ENCODE measurements around the gene ST3GAL3.

The ST3GAL3 gene, protein sequence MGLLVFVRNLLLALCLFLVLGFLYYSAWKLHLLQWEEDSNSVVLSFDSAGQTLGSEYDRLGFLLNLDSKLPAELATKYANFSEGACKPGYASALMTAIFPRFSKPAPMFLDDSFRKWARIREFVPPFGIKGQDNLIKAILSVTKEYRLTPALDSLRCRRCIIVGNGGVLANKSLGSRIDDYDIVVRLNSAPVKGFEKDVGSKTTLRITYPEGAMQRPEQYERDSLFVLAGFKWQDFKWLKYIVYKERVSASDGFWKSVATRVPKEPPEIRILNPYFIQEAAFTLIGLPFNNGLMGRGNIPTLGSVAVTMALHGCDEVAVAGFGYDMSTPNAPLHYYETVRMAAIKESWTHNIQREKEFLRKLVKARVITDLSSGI

DNA sequence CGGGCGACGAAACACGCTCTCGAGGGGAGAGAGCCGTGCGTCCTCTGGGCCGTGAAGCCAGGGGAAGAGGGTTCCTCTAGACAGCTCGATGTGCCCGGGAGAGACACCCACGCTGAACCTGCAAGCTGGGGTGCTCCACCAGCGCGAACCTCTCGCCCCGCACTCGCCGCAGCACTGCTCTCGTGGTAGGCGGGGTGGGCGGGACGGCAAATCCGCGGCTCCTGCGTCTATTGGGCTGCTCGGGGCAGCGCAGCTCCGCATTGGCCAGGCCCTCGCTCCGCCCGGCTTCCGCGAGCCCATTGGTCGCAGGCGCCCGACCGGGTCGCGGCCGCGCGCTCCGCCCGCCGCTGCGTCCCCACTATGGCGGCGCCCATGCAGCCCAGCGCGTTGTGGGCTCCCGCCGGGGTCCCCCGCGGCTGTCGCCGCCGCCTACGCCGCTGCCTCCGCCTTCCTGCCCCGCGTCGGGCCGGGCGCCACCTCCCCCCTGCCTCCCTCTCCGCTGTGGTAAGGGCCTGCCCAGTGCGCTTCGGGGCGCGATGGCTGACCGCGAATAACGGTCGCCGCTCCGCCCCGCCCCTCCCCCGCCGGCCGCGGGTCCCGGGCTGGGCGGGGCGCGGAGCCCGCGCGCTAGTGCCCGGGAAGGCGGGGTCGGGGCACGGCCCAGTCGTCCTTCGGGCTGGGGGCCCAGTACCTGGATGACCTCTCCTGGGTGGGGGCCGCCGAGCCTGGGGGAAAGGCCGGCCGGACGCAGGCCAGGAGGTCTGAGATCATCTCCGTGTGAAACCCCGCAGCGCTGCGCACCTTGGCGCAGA, at the start of gene ST3GAL3:
TSS of gene ST3GAL3 (plus strand) at position 347 of the 812 bp plus-strand sequence. CDS start 28,727 bp downstream, outside the sequence.
- DNase-seq (ENCODE audit: low read depth in 2 of 2): peak; percentile 90

GRCh38 chr1:43659212-43660166, 47.8 kb upstream of the ST3GAL3 start:
- DNase-seq (ENCODE audit: low read depth in 2 of 2): no peak

- no peak for DNase-seq (ENCODE audit: low read depth in 2 of 2)
Measured at GRCh38 chr1:43660355-43660754, 47.0 kb upstream of the ST3GAL3 start.

DNA sequence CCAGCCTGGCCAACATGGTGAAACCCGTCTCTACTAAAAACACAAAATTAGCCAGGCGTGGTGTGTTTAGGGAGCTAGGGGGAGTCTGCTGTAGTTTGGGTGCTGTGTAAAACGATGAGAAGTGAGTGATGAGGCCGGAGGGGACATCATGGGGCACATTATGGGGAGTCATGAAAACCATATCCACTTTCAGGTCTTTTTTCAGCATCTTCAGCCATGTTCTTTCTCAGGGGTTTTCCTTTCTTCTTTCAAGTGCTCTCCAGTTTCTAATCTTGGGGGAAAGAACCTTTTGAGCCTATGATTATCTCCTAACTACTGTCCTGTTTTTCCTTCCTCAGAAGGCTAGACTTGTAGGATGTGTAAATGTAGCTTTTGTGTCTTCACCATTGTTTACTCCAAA, 43.0 kb upstream of the ST3GAL3 start:
- DNase-seq (ENCODE audit: low read depth in 2 of 2): no peak

GRCh38 chr1:43666608-43667007, 40.7 kb upstream of the ST3GAL3 start:
- DNase-seq (ENCODE audit: low read depth in 2 of 2): no peak

GRCh38 chr1:43668956-43669355, 38.4 kb upstream of the ST3GAL3 start:
- DNase-seq (ENCODE audit: low read depth in 2 of 2): no peak

- DNase-seq (ENCODE audit: low read depth in 2 of 2): no peak
Measured at GRCh38 chr1:43669878-43670277, 37.5 kb upstream of the ST3GAL3 start.

GRCh38 chr1:43671193-43671592, 36.1 kb upstream of the ST3GAL3 start:
- no peak for DNase-seq (ENCODE audit: low read depth in 2 of 2)

GRCh38 chr1:43671626-43672330, 35.6 kb upstream of the ST3GAL3 start:
- DNase-seq (ENCODE audit: low read depth in 2 of 2): no peak

- no peak for DNase-seq (ENCODE audit: low read depth in 2 of 2)
Measured at GRCh38 chr1:43673261-43673660, 34.1 kb upstream of the ST3GAL3 start.

- DNase-seq (ENCODE audit: low read depth in 2 of 2): no peak
Measured at GRCh38 chr1:43678940-43679339, 28.4 kb upstream of the ST3GAL3 start.

DNA sequence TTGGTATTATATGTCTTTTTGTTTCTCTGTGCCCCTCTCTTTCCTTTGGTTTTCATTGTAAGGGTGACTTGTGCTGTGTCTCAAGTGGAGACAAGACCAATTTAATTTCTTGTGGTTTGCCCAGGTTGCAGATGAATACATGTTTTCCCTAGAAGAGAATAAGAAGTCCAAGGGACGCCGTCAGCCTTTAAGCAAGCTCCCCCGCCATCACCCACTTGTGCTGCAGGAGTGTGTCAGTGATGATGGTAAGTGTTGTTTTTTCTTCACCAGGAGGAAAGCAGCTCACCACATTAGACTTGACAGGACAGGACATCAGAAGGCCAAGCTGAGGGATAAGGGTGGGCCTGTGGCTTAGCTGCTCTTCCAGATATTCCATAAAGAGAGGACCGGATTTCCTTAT, 23.8 kb upstream of the ST3GAL3 start:
- no peak for DNase-seq (ENCODE audit: low read depth in 2 of 2)

- DNase-seq (ENCODE audit: low read depth in 2 of 2): no peak
Measured at GRCh38 chr1:43686801-43687200, 20.5 kb upstream of the ST3GAL3 start.

- DNase-seq (ENCODE audit: low read depth in 2 of 2): no peak
Measured at GRCh38 chr1:43687301-43688108, 19.8 kb upstream of the ST3GAL3 start.

DNA sequence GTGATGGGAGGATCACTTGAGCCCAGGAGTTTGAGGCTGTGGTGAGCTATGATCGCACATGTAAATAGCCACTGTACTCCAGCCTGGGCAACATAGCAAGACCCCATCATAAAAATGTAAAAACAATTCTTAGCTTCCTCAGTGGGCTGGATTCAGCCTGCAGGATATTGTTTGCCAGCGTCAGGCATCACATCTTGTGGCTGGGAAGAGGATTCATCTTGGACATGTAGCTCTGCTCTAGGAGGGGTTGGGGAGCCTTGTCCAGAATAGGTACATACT, 19.3 kb upstream of the ST3GAL3 start:
- DNase-seq (ENCODE audit: low read depth in 2 of 2): no peak

- DNase-seq (ENCODE audit: low read depth in 2 of 2): no peak
Measured at GRCh38 chr1:43688594-43689000, 18.7 kb upstream of the ST3GAL3 start.

- DNase-seq (ENCODE audit: low read depth in 2 of 2): no peak
Measured at GRCh38 chr1:43689289-43689688, 18.0 kb upstream of the ST3GAL3 start.

GRCh38 chr1:43691871-43692815, 15.2 kb upstream of the ST3GAL3 start:
- no peak for DNase-seq (ENCODE audit: low read depth in 2 of 2)

DNA sequence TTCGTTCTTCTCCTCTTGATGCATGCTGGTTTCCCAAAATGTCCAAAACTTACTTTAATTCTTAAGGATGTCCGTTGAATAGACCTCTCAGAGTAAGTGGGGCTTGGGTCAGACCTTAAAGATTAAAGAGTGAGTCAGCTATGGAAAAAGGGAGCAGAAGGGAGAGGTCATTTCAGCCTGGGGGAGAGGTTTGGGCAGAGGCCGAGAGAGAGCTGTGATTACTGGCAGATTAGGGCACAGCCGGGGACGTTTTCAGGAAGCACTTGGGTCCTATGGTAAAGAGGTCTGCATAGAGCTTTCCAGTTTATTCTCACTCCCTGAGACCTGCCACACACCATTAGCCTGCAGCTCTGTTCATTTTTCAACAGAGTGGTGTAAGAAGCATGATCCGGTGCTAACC, 14.0 kb upstream of the ST3GAL3 start:
- DNase-seq (ENCODE audit: low read depth in 2 of 2): no peak

Data from stimulated activated CD4-positive, alpha-beta T cell treated with anti-CD3 and anti-CD28 coated beads, Interleukin-15, amount 100 ng/mL, for 48 hours (primary cell).